WTC11 (cell line): ENCODE data around the gene PTPN6. TPM values are rescaled to one million over a fixed set of nuclear protein-coding genes. Genes with fewer than 3 reads are reported as not detected.

Experiments
- ATAC-seq: fragments of 200-7000 bp; cut with Tn5 transposase; 2 replicates; pipeline ENCODE4 v1.10.0; 2021; ENCODE audit warnings: mild to moderate bottlenecking, moderate library complexity
- CTCF ChIA-PET: fragments of 300-600 bp; sonication (Branson Sonifier 250); formaldehyde crosslinking; loops from one replicate; lab custom pipeline; 2021; ENCODE audit warnings: antibody characterized with exemption; lab: Charles Lee
- POLR2A ChIA-PET: fragments of 350-600 bp; sonication (Branson Sonifier 250); formaldehyde crosslinking; loops from one replicate; lab custom pipeline; 2021; ENCODE audit warnings: antibody characterized with exemption; lab: Charles Lee
- DNase-seq: peaks from one replicate; pipeline ENCODE4 v3.0.0; 2021; ENCODE audit warnings: low spot score
- H3K27ac Mint-ChIP-seq: 2 replicates; pipeline ENCODE4 v1.8.0; 2021; ENCODE audit warnings: mixed read lengths
- H3K27me3 Mint-ChIP-seq: 2 replicates; pipeline ENCODE4 v1.8.0; 2021; ENCODE audit warnings: low read depth, mild to moderate bottlenecking, moderate library complexity, mixed read lengths
- H3K36me3 Mint-ChIP-seq: 2 replicates; pipeline ENCODE4 v1.8.0; 2021; ENCODE audit warnings: mixed read lengths
- H3K4me1 Mint-ChIP-seq: 2 replicates; pipeline ENCODE4 v1.8.0; 2022; ENCODE audit warnings: mixed read lengths
- H3K4me3 Mint-ChIP-seq: 2 replicates; pipeline ENCODE4 v1.8.0; 2021; ENCODE audit warnings: mild to moderate bottlenecking, moderate library complexity, mixed read lengths
- H3K9me3 Mint-ChIP-seq: 2 replicates; pipeline ENCODE4 v1.8.0; 2021; ENCODE audit warnings: mixed read lengths
- ETV6 ChIP-seq: sonication (generic); formaldehyde crosslinking; IDR thresholded peaks from 2 replicates; pipeline ENCODE4 v1.8.1; 2022; ENCODE audit warnings: mild to moderate bottlenecking, missing genetic modification reagents
- GRHL2 ChIP-seq: fragments of 250-450 bp; sonication (Bioruptor Pico); IDR thresholded peaks from 2 replicates; pipeline ENCODE4 v1.8.0; 2022; ENCODE audit warnings: mild to moderate bottlenecking, moderate library complexity; ENCODE audit not compliant: insufficient replicate concordance, severe bottlenecking
- NFE2L1 ChIP-seq: sonication (generic); formaldehyde crosslinking; IDR thresholded peaks from 2 replicates; pipeline ENCODE4 v1.8.1; 2023; ENCODE audit warnings: missing genetic modification reagents
- NFYB ChIP-seq: sonication (generic); formaldehyde crosslinking; conservative IDR thresholded peaks from 2 replicates; pipeline ENCODE4 v1.8.0; 2022; ENCODE audit warnings: low read depth, missing genetic modification reagents
- SMAD3 ChIP-seq: sonication (generic); formaldehyde crosslinking; IDR thresholded peaks from 2 replicates; pipeline ENCODE4 v1.8.0; 2022; ENCODE audit warnings: missing genetic modification reagents, mild to moderate bottlenecking, borderline replicate concordance
- SOX15 ChIP-seq: fragments of 250-450 bp; sonication (Bioruptor Pico); IDR thresholded peaks from 2 replicates; pipeline ENCODE4 v1.9.0; 2021; ENCODE audit warnings: mild to moderate bottlenecking
- ZNF121 ChIP-seq: sonication (generic); formaldehyde crosslinking; IDR thresholded peaks from 2 replicates; pipeline ENCODE4 v1.8.0; 2023; ENCODE audit warnings: missing genetic modification reagents
- ZNF219 ChIP-seq: sonication (generic); formaldehyde crosslinking; IDR thresholded peaks from 2 replicates; pipeline ENCODE4 v1.8.0; 2023; ENCODE audit warnings: missing genetic modification reagents, mild to moderate bottlenecking, borderline replicate concordance
- ZNF263 ChIP-seq: sonication (generic); formaldehyde crosslinking; IDR thresholded peaks from 2 replicates; pipeline ENCODE4 v1.8.1; 2022; ENCODE audit warnings: low read depth, mild to moderate bottlenecking, moderate library complexity, missing genetic modification reagents
- total RNA-seq: library from RNA; stranded (reverse); gene quantifications from 3 replicates; pipeline ENCODE4 v1.2.3, GENCODE V29; 2021
- TF ChIP-seq, protein P1 (sequence below): sonication (generic); formaldehyde crosslinking; IDR thresholded peaks from 2 replicates; pipeline ENCODE4 v1.8.1; 2023; ENCODE audit warnings: mild to moderate bottlenecking, missing genetic modification reagents, moderate library complexity
- TF ChIP-seq, protein P2 (sequence below): fragments of 250-450 bp; sonication (Bioruptor Pico); IDR thresholded peaks from 2 replicates; pipeline ENCODE4 v1.8.0; 2021; ENCODE audit warnings: mild to moderate bottlenecking
- TF ChIP-seq, protein P3 (sequence below): fragments of 250-450 bp; sonication (Bioruptor Pico); IDR thresholded peaks from 2 replicates; pipeline ENCODE4 v2.1.2; 2022; ENCODE audit warnings: mild to moderate bottlenecking, moderate library complexity
- TF ChIP-seq, protein P4 (sequence below): fragments of 250-450 bp; sonication (Bioruptor Pico); IDR thresholded peaks from 2 replicates; pipeline ENCODE4 v1.9.0; 2021; ENCODE audit warnings: moderate library complexity, mild to moderate bottlenecking, inconsistent platforms, borderline replicate concordance
- TF ChIP-seq, protein P5 (sequence below): sonication (generic); formaldehyde crosslinking; IDR thresholded peaks from 2 replicates; pipeline ENCODE4 v1.8.0; 2023; ENCODE audit warnings: missing genetic modification reagents, mild to moderate bottlenecking, borderline replicate concordance
- TF ChIP-seq, protein P6 (sequence below): fragments of 200-600 bp; IDR thresholded peaks from 2 replicates; pipeline ENCODE4 v1.8.0; 2022; ENCODE audit warnings: antibody characterized with exemption
- TF ChIP-seq, protein P7 (sequence below): sonication (generic); formaldehyde crosslinking; conservative IDR thresholded peaks from 2 replicates; pipeline ENCODE4 v1.8.1; 2023; ENCODE audit warnings: mild to moderate bottlenecking, low read depth, missing genetic modification reagents, moderate library complexity
- TF ChIP-seq, protein P8 (sequence below): sonication (generic); formaldehyde crosslinking; IDR thresholded peaks from 2 replicates; pipeline ENCODE4 v1.8.1; 2023; ENCODE audit warnings: mild to moderate bottlenecking, missing genetic modification reagents, borderline replicate concordance
- TF ChIP-seq, protein P9 (sequence below): sonication (generic); formaldehyde crosslinking; IDR thresholded peaks from 2 replicates; pipeline ENCODE4 v1.8.0; 2022; ENCODE audit warnings: mild to moderate bottlenecking, missing genetic modification reagents

PTPN6 gene
- total RNA-seq, 1 experiment from 2014 or later, result 27.1 TPM

DNA sequence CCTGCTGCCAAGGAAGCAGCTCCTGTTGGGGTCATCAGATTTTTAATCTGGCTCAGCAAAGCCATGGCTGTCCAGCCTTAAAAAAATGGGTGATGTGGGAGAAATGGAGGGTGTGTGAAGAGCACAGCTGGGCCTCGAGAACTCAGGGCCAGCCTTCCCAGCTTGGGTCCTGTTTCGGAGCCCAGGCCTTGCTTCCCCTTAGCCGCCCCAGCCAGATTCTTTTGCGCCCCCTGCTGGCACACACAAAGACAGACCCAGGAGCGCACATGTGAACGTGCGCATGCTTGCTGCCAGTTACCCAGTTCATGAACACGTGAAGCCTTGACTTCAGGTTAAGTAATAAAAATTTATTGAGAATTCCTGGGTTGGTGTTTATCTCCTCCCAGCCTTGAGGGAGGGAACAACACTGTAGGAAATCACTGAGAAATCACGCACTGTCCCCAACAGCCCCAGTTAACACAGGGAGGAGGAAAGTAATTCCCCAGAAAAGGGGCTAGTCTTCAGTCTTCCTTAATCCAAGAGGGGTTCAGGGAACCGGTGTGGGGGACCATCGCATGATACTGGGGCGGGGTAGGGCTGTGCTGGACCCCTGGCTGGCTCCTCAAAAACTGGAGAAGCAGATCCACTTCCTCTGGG, 14.0 kb downstream of the PTPN6 start:
- no peaks in the 10 kb centered on the region for H3K27me3 Mint-ChIP-seq
- peak; percentile 25 for ATAC-seq
- peaks cover 46% of the 10 kb centered on the region for H3K36me3 Mint-ChIP-seq
- H3K9me3 Mint-ChIP-seq, result no peaks in the 10 kb centered on the region
- peak overlapping the region; percentile 95 for H3K27ac Mint-ChIP-seq
- H3K4me3 Mint-ChIP-seq, result peak overlapping the region; percentile 75
- peaks cover 60% of the 10 kb centered on the region for H3K4me1 Mint-ChIP-seq
- DNase-seq, result peak; percentile 85
- POLR2A ChIA-PET, result interaction anchor here (6.6 kb wide), 1 partner anchor 20 kb away, joined by 167 read pairs; the partner anchor contains the start of genes C12orf57 and RNU7-1
- CTCF ChIA-PET, result interaction anchor here (0.5 to 9.7 kb wide), 24 partner anchors 9 to 276 kb away, joined by 3 to 296 read pairs (median 4); partner anchors contain the start of genes ATN1, C12orf57, CDCA3 and LPCAT3
- TF ChIP-seq, protein P1, sequence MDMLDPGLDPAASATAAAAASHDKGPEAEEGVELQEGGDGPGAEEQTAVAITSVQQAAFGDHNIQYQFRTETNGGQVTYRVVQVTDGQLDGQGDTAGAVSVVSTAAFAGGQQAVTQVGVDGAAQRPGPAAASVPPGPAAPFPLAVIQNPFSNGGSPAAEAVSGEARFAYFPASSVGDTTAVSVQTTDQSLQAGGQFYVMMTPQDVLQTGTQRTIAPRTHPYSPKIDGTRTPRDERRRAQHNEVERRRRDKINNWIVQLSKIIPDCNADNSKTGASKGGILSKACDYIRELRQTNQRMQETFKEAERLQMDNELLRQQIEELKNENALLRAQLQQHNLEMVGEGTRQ (CRISPR knock-in tag), result 0 out of 2 replicates have a peak, but pooled peaks have one; percentile 25
- no peak for TF ChIP-seq GRHL2 (CRISPR knock-in tag)
- TF ChIP-seq, protein P2, sequence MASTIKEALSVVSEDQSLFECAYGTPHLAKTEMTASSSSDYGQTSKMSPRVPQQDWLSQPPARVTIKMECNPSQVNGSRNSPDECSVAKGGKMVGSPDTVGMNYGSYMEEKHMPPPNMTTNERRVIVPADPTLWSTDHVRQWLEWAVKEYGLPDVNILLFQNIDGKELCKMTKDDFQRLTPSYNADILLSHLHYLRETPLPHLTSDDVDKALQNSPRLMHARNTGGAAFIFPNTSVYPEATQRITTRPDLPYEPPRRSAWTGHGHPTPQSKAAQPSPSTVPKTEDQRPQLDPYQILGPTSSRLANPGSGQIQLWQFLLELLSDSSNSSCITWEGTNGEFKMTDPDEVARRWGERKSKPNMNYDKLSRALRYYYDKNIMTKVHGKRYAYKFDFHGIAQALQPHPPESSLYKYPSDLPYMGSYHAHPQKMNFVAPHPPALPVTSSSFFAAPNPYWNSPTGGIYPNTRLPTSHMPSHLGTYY (CRISPR knock-in tag), result no peak
- TF ChIP-seq NFE2L1 (CRISPR knock-in tag), result no peak
- TF ChIP-seq, protein P3, sequence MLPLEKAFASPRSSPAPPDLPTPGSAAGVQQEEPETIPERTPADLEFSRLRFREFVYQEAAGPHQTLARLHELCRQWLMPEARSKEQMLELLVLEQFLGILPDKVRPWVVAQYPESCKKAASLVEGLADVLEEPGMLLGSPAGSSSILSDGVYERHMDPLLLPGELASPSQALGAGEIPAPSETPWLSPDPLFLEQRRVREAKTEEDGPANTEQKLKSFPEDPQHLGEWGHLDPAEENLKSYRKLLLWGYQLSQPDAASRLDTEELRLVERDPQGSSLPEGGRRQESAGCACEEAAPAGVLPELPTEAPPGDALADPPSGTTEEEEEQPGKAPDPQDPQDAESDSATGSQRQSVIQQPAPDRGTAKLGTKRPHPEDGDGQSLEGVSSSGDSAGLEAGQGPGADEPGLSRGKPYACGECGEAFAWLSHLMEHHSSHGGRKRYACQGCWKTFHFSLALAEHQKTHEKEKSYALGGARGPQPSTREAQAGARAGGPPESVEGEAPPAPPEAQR (CRISPR knock-in tag), result no peak
- no peak for TF ChIP-seq SOX15 (CRISPR knock-in tag)
- TF ChIP-seq, protein P4, sequence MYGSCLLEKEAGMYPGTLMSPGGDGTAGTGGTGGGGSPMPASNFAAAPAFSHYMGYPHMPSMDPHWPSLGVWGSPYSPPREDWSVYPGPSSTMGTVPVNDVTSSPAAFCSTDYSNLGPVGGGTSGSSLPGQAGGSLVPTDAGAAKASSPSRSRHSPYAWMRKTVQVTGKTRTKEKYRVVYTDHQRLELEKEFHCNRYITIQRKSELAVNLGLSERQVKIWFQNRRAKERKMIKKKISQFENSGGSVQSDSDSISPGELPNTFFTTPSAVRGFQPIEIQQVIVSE (CRISPR knock-in tag), result no peak
- TF ChIP-seq ZNF121 (CRISPR knock-in tag), result peak; percentile 24; the same call in 1 of the 2 replicates
- TF ChIP-seq, protein P5, sequence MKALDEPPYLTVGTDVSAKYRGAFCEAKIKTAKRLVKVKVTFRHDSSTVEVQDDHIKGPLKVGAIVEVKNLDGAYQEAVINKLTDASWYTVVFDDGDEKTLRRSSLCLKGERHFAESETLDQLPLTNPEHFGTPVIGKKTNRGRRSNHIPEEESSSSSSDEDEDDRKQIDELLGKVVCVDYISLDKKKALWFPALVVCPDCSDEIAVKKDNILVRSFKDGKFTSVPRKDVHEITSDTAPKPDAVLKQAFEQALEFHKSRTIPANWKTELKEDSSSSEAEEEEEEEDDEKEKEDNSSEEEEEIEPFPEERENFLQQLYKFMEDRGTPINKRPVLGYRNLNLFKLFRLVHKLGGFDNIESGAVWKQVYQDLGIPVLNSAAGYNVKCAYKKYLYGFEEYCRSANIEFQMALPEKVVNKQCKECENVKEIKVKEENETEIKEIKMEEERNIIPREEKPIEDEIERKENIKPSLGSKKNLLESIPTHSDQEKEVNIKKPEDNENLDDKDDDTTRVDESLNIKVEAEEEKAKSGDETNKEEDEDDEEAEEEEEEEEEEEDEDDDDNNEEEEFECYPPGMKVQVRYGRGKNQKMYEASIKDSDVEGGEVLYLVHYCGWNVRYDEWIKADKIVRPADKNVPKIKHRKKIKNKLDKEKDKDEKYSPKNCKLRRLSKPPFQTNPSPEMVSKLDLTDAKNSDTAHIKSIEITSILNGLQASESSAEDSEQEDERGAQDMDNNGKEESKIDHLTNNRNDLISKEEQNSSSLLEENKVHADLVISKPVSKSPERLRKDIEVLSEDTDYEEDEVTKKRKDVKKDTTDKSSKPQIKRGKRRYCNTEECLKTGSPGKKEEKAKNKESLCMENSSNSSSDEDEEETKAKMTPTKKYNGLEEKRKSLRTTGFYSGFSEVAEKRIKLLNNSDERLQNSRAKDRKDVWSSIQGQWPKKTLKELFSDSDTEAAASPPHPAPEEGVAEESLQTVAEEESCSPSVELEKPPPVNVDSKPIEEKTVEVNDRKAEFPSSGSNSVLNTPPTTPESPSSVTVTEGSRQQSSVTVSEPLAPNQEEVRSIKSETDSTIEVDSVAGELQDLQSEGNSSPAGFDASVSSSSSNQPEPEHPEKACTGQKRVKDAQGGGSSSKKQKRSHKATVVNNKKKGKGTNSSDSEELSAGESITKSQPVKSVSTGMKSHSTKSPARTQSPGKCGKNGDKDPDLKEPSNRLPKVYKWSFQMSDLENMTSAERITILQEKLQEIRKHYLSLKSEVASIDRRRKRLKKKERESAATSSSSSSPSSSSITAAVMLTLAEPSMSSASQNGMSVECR (CRISPR knock-in tag), result peak; percentile 63; the same call in 1 of the 2 replicates
- TF ChIP-seq NFYB, result no peak
- TF ChIP-seq SMAD3 (CRISPR knock-in tag), result no peak
- TF ChIP-seq, protein P6, sequence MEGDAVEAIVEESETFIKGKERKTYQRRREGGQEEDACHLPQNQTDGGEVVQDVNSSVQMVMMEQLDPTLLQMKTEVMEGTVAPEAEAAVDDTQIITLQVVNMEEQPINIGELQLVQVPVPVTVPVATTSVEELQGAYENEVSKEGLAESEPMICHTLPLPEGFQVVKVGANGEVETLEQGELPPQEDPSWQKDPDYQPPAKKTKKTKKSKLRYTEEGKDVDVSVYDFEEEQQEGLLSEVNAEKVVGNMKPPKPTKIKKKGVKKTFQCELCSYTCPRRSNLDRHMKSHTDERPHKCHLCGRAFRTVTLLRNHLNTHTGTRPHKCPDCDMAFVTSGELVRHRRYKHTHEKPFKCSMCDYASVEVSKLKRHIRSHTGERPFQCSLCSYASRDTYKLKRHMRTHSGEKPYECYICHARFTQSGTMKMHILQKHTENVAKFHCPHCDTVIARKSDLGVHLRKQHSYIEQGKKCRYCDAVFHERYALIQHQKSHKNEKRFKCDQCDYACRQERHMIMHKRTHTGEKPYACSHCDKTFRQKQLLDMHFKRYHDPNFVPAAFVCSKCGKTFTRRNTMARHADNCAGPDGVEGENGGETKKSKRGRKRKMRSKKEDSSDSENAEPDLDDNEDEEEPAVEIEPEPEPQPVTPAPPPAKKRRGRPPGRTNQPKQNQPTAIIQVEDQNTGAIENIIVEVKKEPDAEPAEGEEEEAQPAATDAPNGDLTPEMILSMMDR, result peak; percentile 71
- peak; percentile 75 for TF ChIP-seq ETV6 (CRISPR knock-in tag)
- TF ChIP-seq, protein P7, sequence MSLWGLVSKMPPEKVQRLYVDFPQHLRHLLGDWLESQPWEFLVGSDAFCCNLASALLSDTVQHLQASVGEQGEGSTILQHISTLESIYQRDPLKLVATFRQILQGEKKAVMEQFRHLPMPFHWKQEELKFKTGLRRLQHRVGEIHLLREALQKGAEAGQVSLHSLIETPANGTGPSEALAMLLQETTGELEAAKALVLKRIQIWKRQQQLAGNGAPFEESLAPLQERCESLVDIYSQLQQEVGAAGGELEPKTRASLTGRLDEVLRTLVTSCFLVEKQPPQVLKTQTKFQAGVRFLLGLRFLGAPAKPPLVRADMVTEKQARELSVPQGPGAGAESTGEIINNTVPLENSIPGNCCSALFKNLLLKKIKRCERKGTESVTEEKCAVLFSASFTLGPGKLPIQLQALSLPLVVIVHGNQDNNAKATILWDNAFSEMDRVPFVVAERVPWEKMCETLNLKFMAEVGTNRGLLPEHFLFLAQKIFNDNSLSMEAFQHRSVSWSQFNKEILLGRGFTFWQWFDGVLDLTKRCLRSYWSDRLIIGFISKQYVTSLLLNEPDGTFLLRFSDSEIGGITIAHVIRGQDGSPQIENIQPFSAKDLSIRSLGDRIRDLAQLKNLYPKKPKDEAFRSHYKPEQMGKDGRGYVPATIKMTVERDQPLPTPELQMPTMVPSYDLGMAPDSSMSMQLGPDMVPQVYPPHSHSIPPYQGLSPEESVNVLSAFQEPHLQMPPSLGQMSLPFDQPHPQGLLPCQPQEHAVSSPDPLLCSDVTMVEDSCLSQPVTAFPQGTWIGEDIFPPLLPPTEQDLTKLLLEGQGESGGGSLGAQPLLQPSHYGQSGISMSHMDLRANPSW (CRISPR knock-in tag), result no peak
- TF ChIP-seq ZNF263 (CRISPR knock-in tag), result no peak
- TF ChIP-seq, protein P8, sequence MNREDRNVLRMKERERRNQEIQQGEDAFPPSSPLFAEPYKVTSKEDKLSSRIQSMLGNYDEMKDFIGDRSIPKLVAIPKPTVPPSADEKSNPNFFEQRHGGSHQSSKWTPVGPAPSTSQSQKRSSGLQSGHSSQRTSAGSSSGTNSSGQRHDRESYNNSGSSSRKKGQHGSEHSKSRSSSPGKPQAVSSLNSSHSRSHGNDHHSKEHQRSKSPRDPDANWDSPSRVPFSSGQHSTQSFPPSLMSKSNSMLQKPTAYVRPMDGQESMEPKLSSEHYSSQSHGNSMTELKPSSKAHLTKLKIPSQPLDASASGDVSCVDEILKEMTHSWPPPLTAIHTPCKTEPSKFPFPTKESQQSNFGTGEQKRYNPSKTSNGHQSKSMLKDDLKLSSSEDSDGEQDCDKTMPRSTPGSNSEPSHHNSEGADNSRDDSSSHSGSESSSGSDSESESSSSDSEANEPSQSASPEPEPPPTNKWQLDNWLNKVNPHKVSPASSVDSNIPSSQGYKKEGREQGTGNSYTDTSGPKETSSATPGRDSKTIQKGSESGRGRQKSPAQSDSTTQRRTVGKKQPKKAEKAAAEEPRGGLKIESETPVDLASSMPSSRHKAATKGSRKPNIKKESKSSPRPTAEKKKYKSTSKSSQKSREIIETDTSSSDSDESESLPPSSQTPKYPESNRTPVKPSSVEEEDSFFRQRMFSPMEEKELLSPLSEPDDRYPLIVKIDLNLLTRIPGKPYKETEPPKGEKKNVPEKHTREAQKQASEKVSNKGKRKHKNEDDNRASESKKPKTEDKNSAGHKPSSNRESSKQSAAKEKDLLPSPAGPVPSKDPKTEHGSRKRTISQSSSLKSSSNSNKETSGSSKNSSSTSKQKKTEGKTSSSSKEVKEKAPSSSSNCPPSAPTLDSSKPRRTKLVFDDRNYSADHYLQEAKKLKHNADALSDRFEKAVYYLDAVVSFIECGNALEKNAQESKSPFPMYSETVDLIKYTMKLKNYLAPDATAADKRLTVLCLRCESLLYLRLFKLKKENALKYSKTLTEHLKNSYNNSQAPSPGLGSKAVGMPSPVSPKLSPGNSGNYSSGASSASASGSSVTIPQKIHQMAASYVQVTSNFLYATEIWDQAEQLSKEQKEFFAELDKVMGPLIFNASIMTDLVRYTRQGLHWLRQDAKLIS, result no peak
- TF ChIP-seq, protein P9, sequence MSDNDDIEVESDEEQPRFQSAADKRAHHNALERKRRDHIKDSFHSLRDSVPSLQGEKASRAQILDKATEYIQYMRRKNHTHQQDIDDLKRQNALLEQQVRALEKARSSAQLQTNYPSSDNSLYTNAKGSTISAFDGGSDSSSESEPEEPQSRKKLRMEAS (CRISPR knock-in tag), result peak; percentile 50; the same call in 1 of the 2 replicates
- TF ChIP-seq ZNF219 (CRISPR knock-in tag), result 0 out of 2 replicates have a peak, but pooled peaks have one; percentile 12
